ENCODE measurements around the gene KIF2C.

The KIF2C gene

DNA sequence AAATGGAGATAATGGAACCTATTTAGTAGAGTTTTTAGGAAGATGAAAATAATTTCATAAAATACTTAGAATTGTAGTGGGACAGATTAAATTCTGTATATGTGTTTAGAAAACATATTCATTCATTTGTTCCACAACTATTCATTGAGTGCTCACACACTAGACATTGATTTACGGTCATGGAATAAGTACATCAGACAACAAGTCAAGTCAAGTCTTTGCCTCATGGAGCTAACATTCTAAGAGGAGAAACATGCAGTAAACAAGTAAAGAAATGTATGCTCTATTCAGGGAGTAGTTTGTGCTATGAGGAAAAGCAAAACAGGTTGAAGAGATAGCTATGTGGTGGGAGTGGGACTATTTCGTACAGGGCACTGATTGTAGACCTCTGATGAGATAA lies 77.7 kb downstream of the KIF2C start:
- DNase-seq = no peak
- Histone ChIP-seq H3K27ac (no peak overlapping the region), H3K36me3 (replicated peaks) (peaks cover 21% of the 10 kb centered on the region), H3K27me3 (replicated peaks) (no peaks in the 10 kb centered on the region), H3K4me3 (ENCODE audit: low read depth, low read length) (no peak overlapping the region)
- TF ChIP-seq, protein P1, sequence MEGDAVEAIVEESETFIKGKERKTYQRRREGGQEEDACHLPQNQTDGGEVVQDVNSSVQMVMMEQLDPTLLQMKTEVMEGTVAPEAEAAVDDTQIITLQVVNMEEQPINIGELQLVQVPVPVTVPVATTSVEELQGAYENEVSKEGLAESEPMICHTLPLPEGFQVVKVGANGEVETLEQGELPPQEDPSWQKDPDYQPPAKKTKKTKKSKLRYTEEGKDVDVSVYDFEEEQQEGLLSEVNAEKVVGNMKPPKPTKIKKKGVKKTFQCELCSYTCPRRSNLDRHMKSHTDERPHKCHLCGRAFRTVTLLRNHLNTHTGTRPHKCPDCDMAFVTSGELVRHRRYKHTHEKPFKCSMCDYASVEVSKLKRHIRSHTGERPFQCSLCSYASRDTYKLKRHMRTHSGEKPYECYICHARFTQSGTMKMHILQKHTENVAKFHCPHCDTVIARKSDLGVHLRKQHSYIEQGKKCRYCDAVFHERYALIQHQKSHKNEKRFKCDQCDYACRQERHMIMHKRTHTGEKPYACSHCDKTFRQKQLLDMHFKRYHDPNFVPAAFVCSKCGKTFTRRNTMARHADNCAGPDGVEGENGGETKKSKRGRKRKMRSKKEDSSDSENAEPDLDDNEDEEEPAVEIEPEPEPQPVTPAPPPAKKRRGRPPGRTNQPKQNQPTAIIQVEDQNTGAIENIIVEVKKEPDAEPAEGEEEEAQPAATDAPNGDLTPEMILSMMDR (IDR thresholded peaks at IDR 0.05; ENCODE audit: low read depth, low read length, missing control alignments) = no peak
- in situ Hi-C loops (cut with HindIII; ENCODE audit: low pct_ligation_motif_present, low sequenced_read_pairs) = no loop called here
